IMR-90 (cell line): ENCODE results near the gene SIKE1.

ENCODE experiments used
- CEBPB ChIP-seq: IDR thresholded peaks from 2 replicates; pipeline ENCODE4 v1.6.1; 2012; ENCODE audit warnings: low read depth, low read length, improper control_type of control experiment
- CTCF ChIP-seq: conservative IDR thresholded peaks from 2 replicates; pipeline ENCODE4 v1.5.1; 2012; ENCODE audit warnings: mild to moderate bottlenecking, low read depth, low read length, improper control_type of control experiment
- FOS ChIP-seq: fragments of 150-350 bp; IDR thresholded peaks from 2 replicates; pipeline ENCODE4 v1.6.1; 2016; ENCODE audit warnings: low read depth, low read length
- MXI1 ChIP-seq: IDR thresholded peaks from 2 replicates; pipeline ENCODE4 v1.6.1; 2012; ENCODE audit warnings: low read depth, mild to moderate bottlenecking, low read length, moderate library complexity, borderline replicate concordance
- POLR2A ChIP-seq: IDR thresholded peaks from 2 replicates; pipeline ENCODE4 v1.6.1; 2012; ENCODE audit warnings: mild to moderate bottlenecking, low read depth, low read length
- SMC3 ChIP-seq: fragments of 150-350 bp; IDR thresholded peaks from 2 replicates; pipeline ENCODE4 v1.6.1; 2016; ENCODE audit warnings: low read depth, mild to moderate bottlenecking, antibody characterized with exemption, low read length, moderate library complexity

- TF ChIP-seq CTCF (no peak), POLR2A (no peak), MXI1 (no peak), CEBPB (no peak), SMC3 (no peak), FOS (no peak)
These were observed 24.2 kb downstream of the SIKE1 start for GRCh38 chr1:114756009-114756892.
